ENCODE data around the gene HAND1. TPM values are rescaled to one million over a fixed set of nuclear protein-coding genes. Genes with fewer than 3 reads are reported as not detected.
A peak's percentile ranks its signal among the peaks of the same experiment; 100 is the strongest.

Gene HAND1
- total RNA-seq = not detected
- polyA plus RNA-seq (2013, experiment 1 of 2) = not detected
- polyA plus RNA-seq (2013, experiment 2 of 2) = not detected
- total RNA-seq = 0 to 0.13 (median 0) reads per million in 172 experiments

DNA sequence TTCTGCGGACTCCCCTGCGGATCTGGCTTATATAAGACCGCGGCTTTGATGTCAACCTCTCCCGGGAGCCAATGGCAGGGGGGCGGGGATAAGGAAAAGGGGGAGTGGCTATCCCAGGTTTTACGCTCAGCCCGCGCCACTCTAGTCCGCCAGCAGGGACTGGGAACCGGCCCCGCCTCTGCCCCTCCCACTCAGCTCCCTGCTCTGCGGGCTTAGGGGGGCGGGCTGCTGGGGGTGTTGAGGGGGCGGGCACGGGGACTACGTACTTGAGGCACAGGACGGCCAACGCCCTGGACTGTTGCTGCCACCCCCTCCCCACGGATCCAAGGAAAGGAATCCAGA is at the start of gene HAND1:
HAND1 (minus strand) TSS at position 4 of the 342 bp plus-strand sequence. CDS start 219 bp downstream, outside the sequence.
- H3K4me3 ChIP-seq (ENCODE audit: low read length) = peak within 1 kb of the TSS; percentile 12
- DNase-seq = no peak
- H3K36me3 Mint-ChIP-seq (ENCODE audit: low read depth) = no peaks in the 10 kb centered on the region
- H3K4me1 ChIP-seq (ENCODE audit: insufficient read depth, low read length) = peaks cover 74% of the 10 kb centered on the region
- no peak within 1 kb of the TSS for H3K27ac Mint-ChIP-seq
- POLR2A ChIA-PET = no interaction called here
- H3K27me3 Mint-ChIP-seq = peaks cover 90% of the 10 kb centered on the region
- intact Hi-C loops (cut with DNase I, micrococcal nuclease) = loop anchor here in 1 of 2 experiments (10.0 kb wide), 1 partner anchor 167 kb away; no protein-coding TSS in a partner anchor
- H3K4me3 Mint-ChIP-seq = peak within 1 kb of the TSS; percentile 76
- no peaks in the 10 kb centered on the region for H3K36me3 ChIP-seq (ENCODE audit: insufficient read depth, low read length)
- TF ChIP-seq, protein P1, sequence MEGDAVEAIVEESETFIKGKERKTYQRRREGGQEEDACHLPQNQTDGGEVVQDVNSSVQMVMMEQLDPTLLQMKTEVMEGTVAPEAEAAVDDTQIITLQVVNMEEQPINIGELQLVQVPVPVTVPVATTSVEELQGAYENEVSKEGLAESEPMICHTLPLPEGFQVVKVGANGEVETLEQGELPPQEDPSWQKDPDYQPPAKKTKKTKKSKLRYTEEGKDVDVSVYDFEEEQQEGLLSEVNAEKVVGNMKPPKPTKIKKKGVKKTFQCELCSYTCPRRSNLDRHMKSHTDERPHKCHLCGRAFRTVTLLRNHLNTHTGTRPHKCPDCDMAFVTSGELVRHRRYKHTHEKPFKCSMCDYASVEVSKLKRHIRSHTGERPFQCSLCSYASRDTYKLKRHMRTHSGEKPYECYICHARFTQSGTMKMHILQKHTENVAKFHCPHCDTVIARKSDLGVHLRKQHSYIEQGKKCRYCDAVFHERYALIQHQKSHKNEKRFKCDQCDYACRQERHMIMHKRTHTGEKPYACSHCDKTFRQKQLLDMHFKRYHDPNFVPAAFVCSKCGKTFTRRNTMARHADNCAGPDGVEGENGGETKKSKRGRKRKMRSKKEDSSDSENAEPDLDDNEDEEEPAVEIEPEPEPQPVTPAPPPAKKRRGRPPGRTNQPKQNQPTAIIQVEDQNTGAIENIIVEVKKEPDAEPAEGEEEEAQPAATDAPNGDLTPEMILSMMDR (IDR thresholded peaks at IDR 0.05) = no peak
- no peaks in the 10 kb centered on the region for H3K9me3 Mint-ChIP-seq
- H3K4me1 Mint-ChIP-seq (ENCODE audit: low read depth) = peaks cover 64% of the 10 kb centered on the region
- CTCF ChIA-PET = no interaction called here
- no peak for ATAC-seq (ENCODE audit: poor library complexity)
- peaks cover 0 to 41% of the 10 kb centered on the region in 2 experiments for H3K9me3 ChIP-seq (ENCODE audit: control insufficient read depth in 1 of 2, insufficient read depth in 1 of 2, low read length in 2 of 2)
- H3K27me3 ChIP-seq (ENCODE audit: control insufficient read depth in 1 of 2, insufficient read depth in 2 of 2, low read length in 2 of 2) = peaks cover 90 to 100% of the 10 kb centered on the region in 2 experiments
- H3K27ac ChIP-seq (ENCODE audit: low read depth in 1 of 2, low read length in 2 of 2) = no peak within 1 kb of the TSS

- H3K27ac Mint-ChIP-seq = no peak overlapping the region
- H3K36me3 Mint-ChIP-seq (ENCODE audit: low read depth) = no peaks in the 10 kb centered on the region
- no peak overlapping the region for H3K4me3 Mint-ChIP-seq
- DNase-seq = no peak
- H3K36me3 ChIP-seq (ENCODE audit: insufficient read depth, low read length) = no peaks in the 10 kb centered on the region
- ATAC-seq (ENCODE audit: poor library complexity) = no peak
- H3K27ac ChIP-seq (ENCODE audit: low read depth in 1 of 2, low read length in 2 of 2) = no peak overlapping the region
- intact Hi-C loops (cut with DNase I, micrococcal nuclease) = no loop called here
- no peaks in the 10 kb centered on the region for H3K4me1 Mint-ChIP-seq (ENCODE audit: low read depth)
- H3K4me3 ChIP-seq (ENCODE audit: low read length) = no peak overlapping the region
- peaks cover 6 to 7% of the 10 kb centered on the region in 2 experiments for H3K27me3 ChIP-seq (ENCODE audit: control insufficient read depth in 1 of 2, insufficient read depth in 2 of 2, low read length in 2 of 2)
- no peaks in the 10 kb centered on the region for H3K4me1 ChIP-seq (ENCODE audit: insufficient read depth, low read length)
- TF ChIP-seq, protein P1 (IDR thresholded peaks at IDR 0.05) = no peak
- ChIA-PET CTCF (no interaction called here), POLR2A (no interaction called here)
- no peaks in the 10 kb centered on the region for H3K9me3 ChIP-seq (ENCODE audit: control insufficient read depth in 1 of 2, insufficient read depth in 1 of 2, low read length in 2 of 2)
- H3K27me3 Mint-ChIP-seq = peaks cover 59% of the 10 kb centered on the region
- H3K9me3 Mint-ChIP-seq = no peaks in the 10 kb centered on the region
These were observed 48.5 kb upstream of the HAND1 start for GRCh38 chr5:154526231-154527226.

- Histone ChIP-seq H3K4me1 (ENCODE audit: insufficient read depth, low read length) (peaks cover 3% of the 10 kb centered on the region), H3K36me3 (ENCODE audit: insufficient read depth, low read length) (no peaks in the 10 kb centered on the region), H3K27ac (ENCODE audit: low read depth in 1 of 2, low read length in 2 of 2) (no peak overlapping the region), H3K27me3 (ENCODE audit: control insufficient read depth in 1 of 2, insufficient read depth in 2 of 2, low read length in 2 of 2) (peaks cover 16 to 20% of the 10 kb centered on the region in 2 experiments), H3K9me3 (ENCODE audit: control insufficient read depth in 1 of 2, insufficient read depth in 1 of 2, low read length in 2 of 2) (no peaks in the 10 kb centered on the region), H3K4me3 (ENCODE audit: low read length) (no peak overlapping the region)
- H3K27me3 Mint-ChIP-seq = peaks cover 65% of the 10 kb centered on the region
- DNase-seq (no peak), ATAC-seq (ENCODE audit: poor library complexity) (no peak)
- no peak overlapping the region for H3K27ac Mint-ChIP-seq
- CTCF ChIA-PET = no interaction called here
- TF ChIP-seq, protein P1 (IDR thresholded peaks at IDR 0.05) = no peak
- no peaks in the 10 kb centered on the region for H3K36me3 Mint-ChIP-seq (ENCODE audit: low read depth)
- H3K4me3 Mint-ChIP-seq = no peak overlapping the region
- POLR2A ChIA-PET = no interaction called here
- no peaks in the 10 kb centered on the region for H3K4me1 Mint-ChIP-seq (ENCODE audit: low read depth)
- no peaks in the 10 kb centered on the region for H3K9me3 Mint-ChIP-seq
- intact Hi-C loops (cut with DNase I, micrococcal nuclease) = no loop called here
These were observed 46.8 kb upstream of the HAND1 start for GRCh38 chr5:154524859-154525258.

Measured in CD4-positive, alpha-beta T cell (primary cell).